Osteoblast (primary cell): ENCODE results near the gene CXXC5. TPM values are rescaled to one million over a fixed set of nuclear protein-coding genes. Genes with fewer than 3 reads are reported as not detected.

Experiments used
- DNase-seq: peaks from one replicate; pipeline ENCODE4 v3.0.0; 2011; ENCODE audit warnings: low spot score, mixed read lengths; ENCODE audit not compliant: insufficient read length; ENCODE audit errors: missing footprints
- H2AFZ ChIP-seq: 2 replicates; pipeline ENCODE4 v1.6.0; 2011; ENCODE audit warnings: mild to moderate bottlenecking, low read length
- H3K27ac ChIP-seq: 2 replicates; pipeline ENCODE4 v1.5.1; 2011; ENCODE audit warnings: mild to moderate bottlenecking, low read depth, low read length, moderate library complexity
- H3K27me3 ChIP-seq: 2 replicates; pipeline ENCODE4 v1.6.0; 2012; ENCODE audit warnings: mild to moderate bottlenecking, control low read depth, inconsistent platforms, low read length, moderate library complexity; ENCODE audit not compliant: insufficient read depth
- H3K36me3 ChIP-seq: 2 replicates; pipeline ENCODE4 v1.5.1; 2011; ENCODE audit warnings: mild to moderate bottlenecking, low read length, control low read depth, moderate library complexity; ENCODE audit not compliant: insufficient read depth
- H3K4me1 ChIP-seq: 2 replicates; pipeline ENCODE4 v1.5.1; 2011; ENCODE audit warnings: mild to moderate bottlenecking, low read length, control low read depth, moderate library complexity; ENCODE audit not compliant: insufficient read depth
- H3K4me2 ChIP-seq: 2 replicates; pipeline ENCODE4 v1.6.0; 2011; ENCODE audit warnings: mild to moderate bottlenecking, low read length; ENCODE audit not compliant: insufficient read depth
- H3K4me3 ChIP-seq: fragments of 200-600 bp; sonication (generic); 3 replicates; pipeline ENCODE4 v1.5.1; 2012; ENCODE audit warnings: mild to moderate bottlenecking, low read length, inconsistent platforms; ENCODE audit not compliant: insufficient read depth
- H3K79me2 ChIP-seq: 2 replicates; pipeline ENCODE4 v1.6.0; 2012; ENCODE audit warnings: mild to moderate bottlenecking, low read length, control low read depth, inconsistent platforms; ENCODE audit not compliant: insufficient read depth
- H3K9me3 ChIP-seq: 2 replicates; pipeline ENCODE4 v1.5.1; 2011; ENCODE audit warnings: low read depth, low read length, control low read depth
- H4K20me1 ChIP-seq: 2 replicates; pipeline ENCODE4 v1.6.0; 2012; ENCODE audit warnings: mild to moderate bottlenecking, low read length, control low read depth; ENCODE audit not compliant: insufficient read depth
- CTCF ChIP-seq: IDR thresholded peaks from 2 replicates; pipeline ENCODE4 v1.5.1; 2011; ENCODE audit warnings: mild to moderate bottlenecking, low read depth, low read length, moderate library complexity; ENCODE audit errors: extremely low read depth
- total RNA-seq: library from RNA; depleted of rRNA; stranded (reverse); fragments of >200 nt; gene quantifications from 2 replicates; pipeline ENCODE4 v1.2.3, GENCODE V29; 2012

CXXC5 gene
- total RNA-seq, 1 donor: 186 TPM

GRCh38 chr5:139690064-139690802 lies 42.1 kb downstream of the CXXC5 start:
- peak; percentile 54 for TF ChIP-seq CTCF
- H3K27me3 ChIP-seq: no peaks in the 10 kb centered on the region
- no peaks in the 10 kb centered on the region for H3K9me3 ChIP-seq
- peaks cover 32% of the 10 kb centered on the region for H3K79me2 ChIP-seq
- peak overlapping the region; percentile 27 for H3K4me3 ChIP-seq
- no peak overlapping the region for H2AFZ ChIP-seq
- H3K36me3 ChIP-seq: peaks cover 28% of the 10 kb centered on the region
- H3K27ac ChIP-seq: peak overlapping the region; percentile 91
- peaks cover 51% of the 10 kb centered on the region for H3K4me1 ChIP-seq
- H3K4me2 ChIP-seq: peak overlapping the region; percentile 62
- peaks cover 23% of the 10 kb centered on the region for H4K20me1 ChIP-seq
- DNase-seq: peak; percentile 97

DNA sequence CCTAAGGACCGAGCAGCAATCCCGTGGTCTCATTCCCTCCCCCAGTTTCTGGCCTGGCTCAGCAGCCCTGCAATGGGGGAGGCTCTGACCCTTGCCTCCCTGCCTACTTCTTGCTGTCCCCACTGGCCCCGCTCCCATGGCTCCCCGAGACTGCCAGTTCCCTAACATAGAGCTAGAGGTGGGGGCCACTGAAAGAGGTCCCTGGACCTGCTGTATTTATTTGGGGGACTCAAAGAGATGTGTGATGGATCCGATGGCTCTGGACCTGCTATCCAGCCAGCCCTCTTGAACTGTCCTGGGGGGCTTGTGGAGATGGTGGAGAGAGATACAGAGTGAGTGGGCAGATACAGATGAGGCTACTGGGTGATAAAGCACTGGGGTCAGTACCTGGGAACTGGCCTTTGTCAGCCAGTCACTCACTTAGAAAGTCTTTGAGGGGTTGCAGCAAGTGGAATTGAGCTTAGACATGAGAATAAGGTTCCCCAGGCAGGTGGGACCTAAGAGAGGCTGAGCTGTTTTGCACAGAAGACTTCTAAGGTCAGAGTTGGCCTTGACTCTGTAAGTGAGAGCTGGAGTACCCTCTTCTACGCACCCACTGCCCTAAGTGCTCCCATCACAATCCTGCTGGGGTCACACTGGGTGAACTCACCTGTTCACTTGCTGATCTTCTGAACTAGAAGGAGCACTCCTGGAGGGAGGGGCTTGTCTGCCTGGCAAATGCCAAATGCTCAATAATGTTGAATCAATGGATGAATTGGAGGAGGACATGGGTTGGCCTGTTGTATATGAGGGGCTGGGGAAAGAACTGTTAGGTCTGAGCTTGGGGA lies 42.9 kb downstream of the CXXC5 start:
- Histone ChIP-seq H3K4me3 (peak overlapping the region; percentile 3), H4K20me1 (peaks cover 18% of the 10 kb centered on the region), H3K4me2 (no peak overlapping the region), H3K27me3 (no peaks in the 10 kb centered on the region), H3K36me3 (peaks cover 22% of the 10 kb centered on the region), H3K4me1 (peaks cover 53% of the 10 kb centered on the region), H3K27ac (peak overlapping the region; percentile 91), H3K9me3 (no peaks in the 10 kb centered on the region), H3K79me2 (peaks cover 24% of the 10 kb centered on the region), H2AFZ (no peak overlapping the region)
- no peak for DNase-seq
- no peak for TF ChIP-seq CTCF

DNA sequence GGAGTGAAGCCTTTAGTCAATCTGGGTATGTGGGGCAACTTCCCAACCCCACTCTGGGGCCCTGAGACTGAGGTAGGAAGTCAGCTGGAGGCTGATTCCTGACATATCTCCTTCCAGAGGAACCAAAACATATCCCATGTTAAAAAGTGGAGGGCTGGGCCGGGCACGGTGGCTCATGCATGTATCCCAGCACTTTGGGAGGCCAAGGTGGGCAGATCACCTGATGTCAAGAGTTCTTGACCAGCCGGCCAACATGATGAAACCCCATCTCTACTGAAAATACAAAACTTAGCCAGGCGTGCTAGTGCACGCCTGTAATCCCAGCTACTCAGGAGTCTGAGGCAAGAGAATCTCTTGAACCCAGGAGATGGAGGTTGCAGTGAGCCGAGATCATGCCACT lies 44.0 kb downstream of the CXXC5 start:
- no peak overlapping the region for H2AFZ ChIP-seq

More for the DNA sequence above, 44.0 kb downstream of the CXXC5 start:
- H3K27me3 ChIP-seq: no peaks in the 10 kb centered on the region
- H3K27ac ChIP-seq: peak overlapping the region; percentile 91
- H3K9me3 ChIP-seq: no peaks in the 10 kb centered on the region
- peaks cover 11% of the 10 kb centered on the region for H3K36me3 ChIP-seq
- H3K79me2 ChIP-seq: peaks cover 13% of the 10 kb centered on the region
- peaks cover 64% of the 10 kb centered on the region for H3K4me1 ChIP-seq
- peaks cover 11% of the 10 kb centered on the region for H4K20me1 ChIP-seq
- no peak overlapping the region for H3K4me3 ChIP-seq
- no peak overlapping the region for H3K4me2 ChIP-seq
- no peak for DNase-seq
- no peak for TF ChIP-seq CTCF
